NOMO-1 treated with dmso at 0.1 percent for 144 hours (cell line): Measurements from ENCODE around the gene TMEM256.

Source experiments
- DNase-seq: peaks from one replicate; lab custom pipeline; 2025; ENCODE audit not compliant: unreplicated experiment; lab: John Stamatoyannopoulos, UW

Gene TMEM256

GRCh38 chr17:7354262-7354843 lies 49.5 kb downstream of the TMEM256 start:
- DNase-seq = no peak
